ENCODE results near the gene CD302.

- TF ChIP-seq CTCF (IDR thresholded peaks at IDR 0.05; ENCODE audit: extremely low read depth in 1 of 2, insufficient read depth in 1 of 2, low read depth in 1 of 2, low read length in 2 of 2) = no peak
- TF ChIP-seq POLR2A (IDR thresholded peaks at IDR 0.05; ENCODE audit: low read depth, low read length) = no peak
- TF ChIP-seq JUN (IDR thresholded peaks at IDR 0.05; ENCODE audit: borderline replicate concordance, insufficient read depth, insufficient read length, low read depth) = no peak
Measured at GRCh38 chr2:159720676-159721075, 77.3 kb downstream of the CD302 start.

Data from endothelial cell of umbilical vein (primary cell).